ENCODE measurements around the gene EXOSC9. TPM values are rescaled to one million over a fixed set of nuclear protein-coding genes. Genes with fewer than 3 reads are reported as not detected.

EXOSC9 gene
- total RNA-seq, 2 donors from 2014 or later = 10.6 to 14.2 TPM

GRCh38 chr4:121799208-121799823 is 1.8 kb upstream of the EXOSC9 start:
- WGBS, 2 donors = 56 to 60% methylated on average over 2 of the region's 2 CpGs
- ATAC-seq = no peak
- DNase-seq = no peak

GRCh38 chr4:121799867-121800501 is 1.1 kb upstream of the EXOSC9 start:
- Histone ChIP-seq H3K27me3 (no peaks in the 10 kb centered on the region), H3K27ac (no peak overlapping the region), H3K4me1 (peaks cover 13% of the 10 kb centered on the region), H3K9me3 (no peaks in the 10 kb centered on the region), H3K36me3 (replicated peaks in 1 of 2; ENCODE audit: insufficient read depth in 1 of 2, low read depth in 2 of 2) (peaks cover 0 to 1% of the 10 kb centered on the region in 2 donors), H3K4me3 (no peak overlapping the region)
- WGBS, 2 donors = 94 to 99% methylated on average over 3 of the region's 3 CpGs
- no peak for DNase-seq
- ATAC-seq = no peak
- no peak for TF ChIP-seq POLR2A (IDR thresholded peaks at IDR 0.05)
- TF ChIP-seq CTCF (IDR thresholded peaks at IDR 0.05) = no peak
- intact Hi-C loops (cut with DNase I) = no loop called here

More at GRCh38 chr4:121799208-121799823, 1.8 kb upstream of the EXOSC9 start:
- H3K9me3 ChIP-seq = no peaks in the 10 kb centered on the region
- peaks cover 0 to 1% of the 10 kb centered on the region in 2 donors for H3K36me3 ChIP-seq (replicated peaks in 1 of 2; ENCODE audit: insufficient read depth in 1 of 2, low read depth in 2 of 2)
- H3K4me1 ChIP-seq = peaks cover 13% of the 10 kb centered on the region
- no peak overlapping the region for H3K27ac ChIP-seq
- intact Hi-C loops (cut with DNase I) = no loop called here
- TF ChIP-seq CTCF (IDR thresholded peaks at IDR 0.05) (no peak), POLR2A (IDR thresholded peaks at IDR 0.05) (no peak)
- H3K27me3 ChIP-seq = no peaks in the 10 kb centered on the region
- no peak overlapping the region for H3K4me3 ChIP-seq

GRCh38 chr4:121800638-121800960 is 524 bp upstream of the EXOSC9 start:
- intact Hi-C loops (cut with DNase I) = no loop called here
- 40 to 52% methylated on average over 8 of the region's 8 CpGs for WGBS, 2 donors
- H3K36me3 ChIP-seq (replicated peaks in 1 of 2; ENCODE audit: insufficient read depth in 1 of 2, low read depth in 2 of 2) = peaks cover 0 to 1% of the 10 kb centered on the region in 2 donors
- H3K27me3 ChIP-seq = no peaks in the 10 kb centered on the region
- ATAC-seq = peak; percentile 29
- no peak for DNase-seq
- peak overlapping the region; percentile 59 to 76 for H3K4me3 ChIP-seq
- peak overlapping the region; percentile 41 to 92 (median 79) for H3K27ac ChIP-seq
- peaks cover 13% of the 10 kb centered on the region for H3K4me1 ChIP-seq
- TF ChIP-seq CTCF (IDR thresholded peaks at IDR 0.05) (no peak), POLR2A (IDR thresholded peaks at IDR 0.05) (no peak)
- H3K9me3 ChIP-seq = no peaks in the 10 kb centered on the region

GRCh38 chr4:121801715-121802075 is 572 bp downstream of the EXOSC9 start:
- H3K4me3 ChIP-seq = peak overlapping the region; percentile 59 to 76
- H3K27ac ChIP-seq = peak overlapping the region in 3 of 4 donors; percentile 77 to 92 (median 81)
- peaks cover 13% of the 10 kb centered on the region for H3K4me1 ChIP-seq
- no peaks in the 10 kb centered on the region for H3K9me3 ChIP-seq
- DNase-seq (no peak), ATAC-seq (no peak)
- H3K27me3 ChIP-seq = no peaks in the 10 kb centered on the region
- no peak for TF ChIP-seq POLR2A (IDR thresholded peaks at IDR 0.05)
- TF ChIP-seq CTCF (IDR thresholded peaks at IDR 0.05) = no peak
- peaks cover 0 to 4% of the 10 kb centered on the region in 2 donors for H3K36me3 ChIP-seq (replicated peaks in 1 of 2; ENCODE audit: insufficient read depth in 1 of 2, low read depth in 2 of 2)
- 10 to 14% methylated on average over 4 of the region's 4 CpGs for WGBS, 2 donors
- intact Hi-C loops (cut with DNase I) = no loop called here

- no peak overlapping the region for H3K4me3 ChIP-seq
- WGBS, 2 donors = 76 to 91% methylated on average over 4 of the region's 4 CpGs
- H3K27me3 ChIP-seq = no peaks in the 10 kb centered on the region
- H3K36me3 ChIP-seq (replicated peaks in 1 of 2; ENCODE audit: insufficient read depth in 1 of 2, low read depth in 2 of 2) = peaks cover 0 to 6% of the 10 kb centered on the region in 2 donors
- TF ChIP-seq CTCF (IDR thresholded peaks at IDR 0.05) (no peak), POLR2A (IDR thresholded peaks at IDR 0.05) (no peak)
- H3K27ac ChIP-seq = no peak overlapping the region
- no peaks in the 10 kb centered on the region for H3K9me3 ChIP-seq
- H3K4me1 ChIP-seq = peaks cover 6% of the 10 kb centered on the region
- ATAC-seq (no peak), DNase-seq (no peak)
- intact Hi-C loops (cut with DNase I) = no loop called here
These were observed 5.3 kb downstream of the EXOSC9 start for GRCh38 chr4:121806411-121806810.
